Fibroblast of the conjunctiva (primary cell): Measurements from ENCODE around the gene DHRS4L2.
"Not testable (repeated sequence)": the region's sequence is repeated elsewhere in the genome, so short reads cannot be mapped to it uniquely, and the experiment has no call there.

Source experiments
- DNase-seq: peaks from one replicate; pipeline ENCODE4 v3.0.0-alpha.2; 2010; ENCODE audit warnings: low read depth

Gene DHRS4L2

GRCh38 chr14:24018978-24019377, 30.2 kb downstream of the DHRS4L2 start:
- DNase-seq: not testable (repeated sequence)

GRCh38 chr14:24019944-24020343, 31.2 kb downstream of the DHRS4L2 start:
- not testable (repeated sequence) for DNase-seq

- not testable (repeated sequence) for DNase-seq
Observed at GRCh38 chr14:24020520-24020919, 31.8 kb downstream of the DHRS4L2 start.

GRCh38 chr14:24024939-24025418, 36.2 kb downstream of the DHRS4L2 start:
- DNase-seq: not testable (repeated sequence)

- not testable (repeated sequence) for DNase-seq
Observed at GRCh38 chr14:24029687-24030086, 41.0 kb downstream of the DHRS4L2 start.

GRCh38 chr14:24031331-24031730, 42.6 kb downstream of the DHRS4L2 start:
- not testable (repeated sequence) for DNase-seq

GRCh38 chr14:24032727-24033418, 44.1 kb downstream of the DHRS4L2 start:
- DNase-seq: peak; percentile 64

- not testable (repeated sequence) for DNase-seq
Observed at GRCh38 chr14:24035769-24036168, 47.0 kb downstream of the DHRS4L2 start.

GRCh38 chr14:24036169-24036962, 47.6 kb downstream of the DHRS4L2 start:
- DNase-seq: peak; percentile 51

- not testable (repeated sequence) for DNase-seq
Observed at GRCh38 chr14:24036963-24037657, 48.4 kb downstream of the DHRS4L2 start.

GRCh38 chr14:24037658-24038037, 48.9 kb downstream of the DHRS4L2 start:
- no peak for DNase-seq

GRCh38 chr14:24038686-24039085, 50.0 kb downstream of the DHRS4L2 start:
- no peak for DNase-seq

GRCh38 chr14:24040692-24041091, 52.0 kb downstream of the DHRS4L2 start:
- no peak for DNase-seq

GRCh38 chr14:24042746-24043145, 54.0 kb downstream of the DHRS4L2 start:
- no peak for DNase-seq

GRCh38 chr14:24049002-24049401, 60.3 kb downstream of the DHRS4L2 start:
- DNase-seq: not testable (repeated sequence)

GRCh38 chr14:24050753-24051152, 62.0 kb downstream of the DHRS4L2 start:
- not testable (repeated sequence) for DNase-seq

GRCh38 chr14:24051176-24051788, 62.6 kb downstream of the DHRS4L2 start:
- DNase-seq: no peak

- DNase-seq: peak; percentile 4
Observed at GRCh38 chr14:24051789-24052655, 63.3 kb downstream of the DHRS4L2 start, which contains the start of gene CARMIL3. TSS of gene CARMIL3 (plus strand) at chr14:24052009. CDS start at chr14:24052154, 145 bp downstream.

- DNase-seq: no peak
Observed at GRCh38 chr14:24052656-24053547, 64.2 kb downstream of the DHRS4L2 start.
